GM13977 (cell line): Measurements from ENCODE around the gene DLL1.

Experiments used
- DNase-seq: peaks from one replicate; pipeline ENCODE4 v3.0.0; 2012; ENCODE audit warnings: low spot score
- in situ Hi-C: fragments of 300-500 bp; cut with MboI; formaldehyde crosslinking; loops from one replicate; pipeline ENCODE4 v1.12.0; 2022; ENCODE audit warnings: low sequenced_read_pairs, low pct_unique_long_range_greater_than_20kb, mixed read lengths, inconsistent platforms; ENCODE audit not compliant: unreplicated experiment
- TF ChIP-seq, protein P1 (sequence below): IDR thresholded peaks from 2 replicates; pipeline ENCODE4 v1.5.1; 2012; ENCODE audit warnings: mild to moderate bottlenecking, control low read depth; ENCODE audit not compliant: insufficient read depth; ENCODE audit errors: extremely low read depth, missing control alignments

The DLL1 gene

DNA sequence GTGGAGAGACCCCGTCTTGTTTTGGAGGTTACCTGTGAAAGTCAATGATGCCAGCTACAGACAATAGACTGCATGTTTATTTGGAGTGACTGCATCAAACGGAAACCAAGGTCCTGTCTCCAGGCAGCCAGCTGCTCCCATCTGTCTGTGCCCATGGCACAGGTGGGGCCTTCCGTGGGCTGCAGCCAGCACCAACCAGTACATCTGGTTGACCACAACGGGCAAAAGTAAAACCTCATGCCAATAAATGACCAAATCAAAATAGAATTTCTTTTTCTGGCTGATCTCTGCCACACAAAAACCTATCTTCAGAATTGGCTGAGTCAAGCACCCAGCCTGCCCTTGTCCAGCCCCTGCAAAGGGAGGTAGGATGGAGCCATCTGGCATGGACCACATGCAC lies 33.5 kb downstream of the DLL1 start:
- TF ChIP-seq, protein P1, sequence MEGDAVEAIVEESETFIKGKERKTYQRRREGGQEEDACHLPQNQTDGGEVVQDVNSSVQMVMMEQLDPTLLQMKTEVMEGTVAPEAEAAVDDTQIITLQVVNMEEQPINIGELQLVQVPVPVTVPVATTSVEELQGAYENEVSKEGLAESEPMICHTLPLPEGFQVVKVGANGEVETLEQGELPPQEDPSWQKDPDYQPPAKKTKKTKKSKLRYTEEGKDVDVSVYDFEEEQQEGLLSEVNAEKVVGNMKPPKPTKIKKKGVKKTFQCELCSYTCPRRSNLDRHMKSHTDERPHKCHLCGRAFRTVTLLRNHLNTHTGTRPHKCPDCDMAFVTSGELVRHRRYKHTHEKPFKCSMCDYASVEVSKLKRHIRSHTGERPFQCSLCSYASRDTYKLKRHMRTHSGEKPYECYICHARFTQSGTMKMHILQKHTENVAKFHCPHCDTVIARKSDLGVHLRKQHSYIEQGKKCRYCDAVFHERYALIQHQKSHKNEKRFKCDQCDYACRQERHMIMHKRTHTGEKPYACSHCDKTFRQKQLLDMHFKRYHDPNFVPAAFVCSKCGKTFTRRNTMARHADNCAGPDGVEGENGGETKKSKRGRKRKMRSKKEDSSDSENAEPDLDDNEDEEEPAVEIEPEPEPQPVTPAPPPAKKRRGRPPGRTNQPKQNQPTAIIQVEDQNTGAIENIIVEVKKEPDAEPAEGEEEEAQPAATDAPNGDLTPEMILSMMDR, result no peak
- in situ Hi-C loops, result no loop called here
- DNase-seq, result no peak

DNA sequence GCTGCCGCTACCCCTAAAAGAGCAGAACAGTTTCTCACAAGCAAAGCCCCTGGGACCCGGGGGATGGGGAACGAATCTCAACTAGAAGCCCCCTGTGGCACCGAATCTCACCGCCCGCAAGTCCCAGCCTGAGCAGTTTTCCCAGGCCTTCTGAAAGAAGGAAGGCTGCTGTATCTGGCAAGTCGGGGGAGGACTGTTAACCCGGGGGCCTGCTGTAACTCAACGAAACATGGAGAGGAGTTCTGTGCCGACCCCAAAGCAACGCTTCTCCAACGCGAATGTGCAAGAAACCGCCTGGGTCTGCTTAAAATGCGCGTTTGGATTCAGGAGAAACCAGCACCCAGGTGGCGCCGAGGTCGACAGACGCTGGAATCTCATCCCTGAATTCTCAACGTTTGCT lies 34.2 kb downstream of the DLL1 start:
- no peak for DNase-seq
- TF ChIP-seq, protein P1, result no peak
- in situ Hi-C loops, result no loop called here

DNA sequence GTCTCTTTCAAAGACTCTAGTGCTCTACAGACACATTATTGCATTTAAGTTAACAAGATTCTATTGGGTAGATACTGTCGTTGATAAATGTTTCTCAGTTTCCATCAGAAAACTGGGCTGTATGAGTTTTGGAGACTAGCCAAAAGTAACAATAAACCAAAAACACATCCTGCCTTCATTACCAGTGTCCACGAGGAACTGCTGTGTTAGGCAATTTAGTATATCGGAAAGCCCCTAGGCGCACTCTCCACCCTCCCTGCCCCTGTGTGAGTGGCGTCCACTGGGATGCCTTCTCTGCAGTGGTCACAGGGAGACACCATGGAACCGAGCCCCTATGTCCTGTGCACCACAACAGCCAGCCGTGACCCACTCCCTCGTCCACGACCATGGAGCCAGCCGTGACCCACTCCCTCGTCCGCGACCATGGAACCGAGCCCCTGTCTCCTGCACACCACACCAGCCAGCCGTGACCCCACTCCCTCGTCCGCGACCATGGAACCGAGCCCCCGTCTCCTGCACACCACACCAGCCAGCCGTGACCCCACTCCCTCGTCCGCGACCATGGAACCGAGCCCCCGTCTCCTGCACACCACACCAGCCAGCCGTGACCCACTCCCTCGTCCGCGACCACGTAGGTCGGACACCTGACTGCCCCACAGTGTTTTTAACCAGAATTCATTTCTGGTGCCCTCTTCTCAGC lies 35.3 kb downstream of the DLL1 start:
- TF ChIP-seq, protein P1, result no peak
- DNase-seq, result no peak
- in situ Hi-C loops, result no loop called here

DNA sequence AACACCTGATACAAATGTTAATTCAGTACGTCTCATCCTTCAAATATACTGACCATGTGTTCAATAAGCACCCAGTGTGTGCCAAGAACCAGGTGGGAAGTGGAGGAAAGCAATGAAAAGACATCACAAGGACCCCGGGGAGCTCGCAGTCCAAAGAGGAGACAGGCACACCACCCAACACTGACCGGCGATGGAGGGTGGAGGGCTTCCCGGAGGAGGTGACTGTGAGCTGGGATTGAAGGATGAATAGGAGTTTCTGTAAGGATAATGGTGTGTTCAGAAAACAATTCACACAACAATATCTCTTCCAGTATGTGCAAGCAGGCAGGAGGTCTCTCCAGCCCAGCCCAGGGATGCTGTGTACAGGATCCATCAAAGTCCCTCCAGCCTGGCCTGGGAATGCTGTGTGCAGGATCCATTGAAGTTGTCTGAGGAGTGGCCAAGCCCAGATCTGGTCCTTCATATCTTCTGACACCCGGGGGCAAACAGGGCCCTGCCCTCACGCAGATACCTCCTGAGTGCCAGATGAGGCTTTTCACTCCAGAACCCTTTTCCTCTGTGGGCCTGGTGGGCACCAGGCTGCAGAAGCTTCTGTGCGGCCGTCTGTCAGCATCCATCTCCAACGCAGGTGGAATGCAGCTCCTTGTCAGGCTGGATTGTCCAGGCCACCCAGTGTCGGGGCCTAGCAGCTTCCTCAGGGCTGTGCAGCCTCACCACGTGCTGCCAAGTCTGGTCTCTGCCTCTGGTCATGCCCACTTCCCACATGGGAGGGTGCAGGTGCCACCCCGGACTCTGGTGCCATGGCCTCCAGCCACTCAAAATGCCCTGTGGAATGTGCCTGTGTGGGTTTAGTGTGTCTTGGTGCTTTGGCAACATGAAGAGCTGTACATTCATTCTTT lies 36.3 kb downstream of the DLL1 start:
- TF ChIP-seq, protein P1, result no peak
- DNase-seq, result no peak
- in situ Hi-C loops, result no loop called here

DNA sequence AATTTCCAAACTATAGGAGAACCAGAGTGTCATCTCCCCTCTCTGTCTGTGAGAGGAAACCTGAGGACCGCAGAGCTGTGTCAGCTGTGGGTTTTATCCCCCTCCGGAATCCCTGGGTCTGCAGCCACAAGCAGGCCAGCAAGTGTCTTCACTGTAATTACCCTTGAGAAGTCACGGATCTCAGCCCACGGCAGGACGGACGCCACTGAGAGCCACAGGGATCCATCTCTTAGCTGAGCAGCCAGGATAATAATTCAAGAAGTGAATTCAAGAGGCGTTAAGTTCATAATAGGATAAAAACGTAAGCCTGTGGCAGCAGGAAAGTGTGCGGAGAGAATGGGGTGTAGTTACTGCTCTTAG lies 37.0 kb downstream of the DLL1 start:
- DNase-seq, result no peak
- TF ChIP-seq, protein P1, result no peak
- in situ Hi-C loops, result no loop called here

DNA sequence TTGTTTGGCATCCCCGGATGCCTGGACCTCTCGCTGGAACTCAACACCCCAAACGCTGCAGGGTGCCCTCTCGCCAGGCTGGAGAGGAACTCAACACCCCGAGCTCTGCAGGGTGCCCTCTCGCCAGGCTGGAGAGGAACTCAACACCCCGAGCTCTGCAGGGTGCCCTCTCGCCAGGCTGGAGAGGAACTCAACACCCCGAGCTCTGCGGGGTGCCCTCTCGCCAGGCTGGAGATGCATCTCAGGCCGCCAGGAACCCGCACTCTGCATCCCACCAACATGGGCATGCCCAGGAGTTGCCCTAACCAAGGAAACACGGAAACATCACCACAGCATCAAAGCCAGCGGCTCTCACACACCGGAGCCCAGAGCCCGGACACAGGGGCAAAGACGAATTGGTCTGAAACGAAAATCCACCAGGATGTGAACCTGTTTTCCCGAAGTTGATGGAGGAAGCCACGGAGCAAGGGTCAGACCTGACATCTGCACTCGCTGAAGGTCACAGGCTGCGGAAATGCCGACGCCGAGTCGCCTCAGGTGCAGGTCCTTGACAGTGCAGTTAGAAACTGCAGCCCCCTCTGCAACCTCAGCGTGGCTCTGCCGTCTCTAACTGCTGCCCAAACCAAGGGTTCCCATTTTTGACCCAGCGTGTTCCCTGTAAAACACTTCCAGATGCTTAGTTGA lies 37.5 kb downstream of the DLL1 start:
- TF ChIP-seq, protein P1, result no peak
- no peak for DNase-seq
- in situ Hi-C loops, result no loop called here
